Heart left ventricle (tissue), 13 donors: ENCODE results near the gene EVC2.

Source experiments
- POLR2A ChIP-seq, 2 donors: fragments of 450-650 bp; IDR thresholded peaks; one replicate each; pipeline ENCODE4 v1.6.1; 2017; ENCODE audit warnings: antibody characterized with exemption in 2 of 2, mild to moderate bottlenecking in 2 of 2, moderate library complexity in 2 of 2
- TF ChIP-seq, protein P1 (sequence below), 12 donors: fragments of 200-600 bp; sonication (generic) in 4 of 12; IDR thresholded peaks; one replicate each; pipeline versions ENCODE4 v1.5.0 to v1.8.0; 2018 to 2022; ENCODE audit warnings: antibody characterized with exemption in 12 of 12, mild to moderate bottlenecking in 5 of 12
- donor health status: ischemic (EF 13 %, LVEDD 7.1; RV severe dilation, severe dysfunction).
- donor health status: DM: no; HTN: yes; CAD: no.
- donor health status: DM: no; HTN: no; CAD: no.
- donor health status: ischemic (EF 25% LVEDD 6.9; RV normal size, moderate dysfunction).
- donor health status: ischemic (EF 25% LVEDD 5.7; RV mildly dilated, moderate dysfunction).
- donor health status: ischemic (EF 35%, LVEDD 5.7; RV mildly dilated, moderate dysfunction).
- donor health status: nonischemic (EF 11% LVEDD 7.7; RV severe dilation, severe dysfunction).
- donor health status: DM: yes; HTN: yes; CAD: no.
- donor health status: PGD.
- donor health status: ischemic (EF 29% LVEDD 5.4; RV normal size, mild dysfunction).
- donor health status: nonischemic (EF 23%, LVEDD 6.1; RV moderate dilation, normal function).

DNA sequence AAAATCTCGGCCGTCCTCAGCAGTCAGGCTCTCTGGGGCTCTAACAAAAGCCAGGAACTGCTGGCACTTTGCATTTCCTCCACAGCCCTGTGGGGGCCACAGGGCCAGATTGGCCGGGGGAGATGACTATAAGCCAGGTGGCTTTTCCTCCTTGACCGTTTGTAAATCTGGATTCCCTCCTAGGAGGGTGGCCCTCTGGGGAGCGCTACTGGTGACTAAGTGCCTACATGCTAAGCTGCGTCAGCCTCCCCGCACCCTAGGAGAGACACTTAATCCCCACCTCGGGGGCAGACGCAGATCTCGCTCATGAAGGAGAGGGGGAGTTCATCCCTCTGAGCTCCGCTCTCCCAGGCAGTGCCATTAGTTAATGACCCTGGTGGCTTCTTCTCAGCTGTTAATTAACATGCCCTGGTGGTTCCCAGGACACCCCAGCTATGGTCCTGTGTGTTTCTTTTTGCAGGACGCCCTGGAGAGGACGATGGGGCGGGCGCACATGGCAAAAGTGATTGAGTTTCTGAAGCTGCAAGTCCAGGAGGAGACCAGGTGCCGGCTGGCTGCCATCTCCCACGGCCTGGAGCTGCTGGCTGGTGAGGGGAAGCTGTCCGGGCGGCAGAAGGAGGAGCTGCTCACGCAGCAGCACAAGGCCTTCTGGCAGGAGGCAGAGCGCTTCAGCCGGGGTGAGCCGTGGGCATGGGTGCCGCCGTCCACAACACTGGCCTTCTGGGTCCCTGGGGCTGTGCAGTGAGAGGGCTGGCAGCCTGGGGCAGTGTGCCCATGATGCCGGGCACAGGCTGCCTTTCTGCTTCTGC is 44.2 kb upstream of the EVC2 start:
- TF ChIP-seq, protein P1, sequence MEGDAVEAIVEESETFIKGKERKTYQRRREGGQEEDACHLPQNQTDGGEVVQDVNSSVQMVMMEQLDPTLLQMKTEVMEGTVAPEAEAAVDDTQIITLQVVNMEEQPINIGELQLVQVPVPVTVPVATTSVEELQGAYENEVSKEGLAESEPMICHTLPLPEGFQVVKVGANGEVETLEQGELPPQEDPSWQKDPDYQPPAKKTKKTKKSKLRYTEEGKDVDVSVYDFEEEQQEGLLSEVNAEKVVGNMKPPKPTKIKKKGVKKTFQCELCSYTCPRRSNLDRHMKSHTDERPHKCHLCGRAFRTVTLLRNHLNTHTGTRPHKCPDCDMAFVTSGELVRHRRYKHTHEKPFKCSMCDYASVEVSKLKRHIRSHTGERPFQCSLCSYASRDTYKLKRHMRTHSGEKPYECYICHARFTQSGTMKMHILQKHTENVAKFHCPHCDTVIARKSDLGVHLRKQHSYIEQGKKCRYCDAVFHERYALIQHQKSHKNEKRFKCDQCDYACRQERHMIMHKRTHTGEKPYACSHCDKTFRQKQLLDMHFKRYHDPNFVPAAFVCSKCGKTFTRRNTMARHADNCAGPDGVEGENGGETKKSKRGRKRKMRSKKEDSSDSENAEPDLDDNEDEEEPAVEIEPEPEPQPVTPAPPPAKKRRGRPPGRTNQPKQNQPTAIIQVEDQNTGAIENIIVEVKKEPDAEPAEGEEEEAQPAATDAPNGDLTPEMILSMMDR (IDR thresholded peaks at IDR 0.05) = no peak
- no peak for TF ChIP-seq POLR2A (IDR thresholded peaks at IDR 0.05)
